Erythroblast (primary cell): ENCODE data around the gene TTC27.

Experiments
- GATA1 ChIP-seq: IDR thresholded peaks from 2 replicates; pipeline ENCODE4 v1.6.1; 2011; ENCODE audit warnings: low read depth, mild to moderate bottlenecking, control low read depth, low read length, moderate library complexity
- POLR2A ChIP-seq: IDR thresholded peaks from 2 replicates; pipeline ENCODE4 v1.6.1; 2011; ENCODE audit warnings: mild to moderate bottlenecking, low read length

DNA sequence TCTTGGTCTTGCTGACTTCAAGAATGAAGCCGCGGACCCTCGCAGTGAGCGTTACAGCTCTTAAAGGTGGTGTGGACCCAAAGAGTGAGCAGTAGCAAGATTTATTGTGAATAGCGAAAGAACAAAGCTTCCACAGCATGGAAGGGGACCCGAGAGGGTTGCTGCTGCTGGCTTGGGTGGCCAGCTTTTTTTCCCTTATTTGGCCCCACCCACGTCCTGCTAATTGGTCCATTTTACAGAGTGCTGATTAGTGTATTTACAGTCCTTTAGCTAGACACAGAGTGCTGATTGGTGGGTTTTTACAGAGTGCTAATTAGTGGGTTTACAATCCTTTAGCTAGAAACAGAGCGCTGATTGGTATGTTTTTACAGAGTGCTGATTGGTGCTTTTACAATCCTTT lies 230.9 kb downstream of the TTC27 start:
- TF ChIP-seq POLR2A: no peak
- no peak for TF ChIP-seq GATA1
